HCT116 (cell line): ENCODE measurements around the gene CACNG1. TPM values are rescaled to one million over a fixed set of nuclear protein-coding genes. Genes with fewer than 3 reads are reported as not detected.

Experiments
- ATAC-seq: fragments of 200-7000 bp; cut with Tn5 transposase; 2 replicates; pipeline ENCODE4 v1.9.1; 2020; ENCODE audit warnings: mild to moderate bottlenecking, moderate library complexity
- BruUV-seq: library from RNA; stranded (reverse); fragments of 400-500 nt; replicated peaks from 2 replicates; lab custom pipeline; 2021; lab: Mats Ljungman, UMichigan
- CTCF ChIA-PET: fragments of 300-600 bp; sonication (Branson Sonifier 250); formaldehyde crosslinking; loops from one replicate; lab custom pipeline; 2021; ENCODE audit warnings: antibody characterized with exemption; lab: Charles Lee
- POLR2A ChIA-PET: fragments of 300-600, 350-600 bp; sonication (Branson Sonifier 250); formaldehyde crosslinking; loops from one replicate; lab custom pipeline; 2021; ENCODE audit warnings: antibody characterized with exemption; lab: Charles Lee
- RAD21 ChIA-PET, 2 experiments: fragments of 300-600 bp; sonication (Branson Sonifier 250); formaldehyde crosslinking; loops; one replicate each; lab custom pipeline; 2023; ENCODE audit warnings: low total read pairs in 2 of 2; ENCODE audit not compliant: uncharacterized antibody in 2 of 2, unreplicated experiment in 2 of 2, low non-redundant PET in 1 of 2; lab: Charles Lee
- DNase-seq: peaks from one replicate; pipeline ENCODE4 v3.0.0-alpha.2; 2010; ENCODE audit warnings: low read depth, low spot score
- H2AFZ ChIP-seq: fragments of 200-600 bp; shearing (Covaris generic), sonication (generic); 2 replicates; pipeline ENCODE4 v1.6.1; 2017; ENCODE audit warnings: low read depth, mixed run types, mixed read lengths, antibody characterized with exemption, low read length; ENCODE audit not compliant: poor library complexity, severe bottlenecking
- H3K27ac ChIP-seq: 2 replicates; pipeline ENCODE4 v1.5.1; 2012; ENCODE audit warnings: low read depth, low read length
- H3K27me3 ChIP-seq: fragments of 200-600 bp; sonication (generic); 2 replicates; pipeline ENCODE4 v1.6.1; 2016; ENCODE audit warnings: mixed run types, low read length, mixed read lengths; ENCODE audit not compliant: insufficient read depth
- H3K36me3 ChIP-seq, 2 experiments: fragments of 200-500 bp in 1 of 2; fragments of 200-600 bp in 1 of 2; sonication (Bioruptor generic) in 1 of 2; sonication (generic) in 1 of 2; 2 replicates each; pipeline versions ENCODE4 v1.5.1 to v1.6.1; 2014 to 2016; ENCODE audit warnings: low read length in 2 of 2, inconsistent platforms in 1 of 2, mixed read lengths in 1 of 2, mixed run types in 1 of 2; ENCODE audit not compliant: insufficient read depth in 2 of 2, control insufficient read depth in 1 of 2
- H3K4me1 ChIP-seq, 2 experiments: fragments of 200-600 bp in 1 of 2; sonication (generic) in 1 of 2; 2 replicates each; pipeline versions ENCODE4 v1.5.1 to v1.6.1; 2012 to 2017; ENCODE audit warnings: low read length in 2 of 2, inconsistent platforms in 1 of 2, mild to moderate bottlenecking in 1 of 2, mixed read lengths in 1 of 2, mixed run types in 1 of 2, moderate library complexity in 1 of 2; ENCODE audit not compliant: insufficient read depth in 2 of 2, control insufficient read depth in 1 of 2
- H3K4me2 ChIP-seq: fragments of 200-600 bp; sonication (generic); 2 replicates; pipeline ENCODE4 v1.6.1; 2017; ENCODE audit warnings: mixed run types, low read length, mixed read lengths
- H3K4me3 ChIP-seq, 2 experiments: fragments of 200-600 bp in 1 of 2; sonication (generic) in 1 of 2; replicated peaks in 1 of 2; 2 replicates each; pipeline ENCODE4 v1.5.1; 2011 to 2016; ENCODE audit warnings: low read length in 2 of 2, control low read depth in 1 of 2, low read depth in 1 of 2, mild to moderate bottlenecking in 1 of 2, mixed read lengths in 1 of 2, mixed run types in 1 of 2
- H3K79me2 ChIP-seq: fragments of 200-600 bp; sonication (generic); 2 replicates; pipeline ENCODE4 v1.6.1; 2017; ENCODE audit warnings: mild to moderate bottlenecking, mixed run types, low read length, moderate library complexity, mixed read lengths; ENCODE audit not compliant: insufficient read depth
- H3K9ac ChIP-seq: fragments of 200-600 bp; sonication (generic); 2 replicates; pipeline ENCODE4 v1.6.1; 2016; ENCODE audit warnings: low read length, mixed read lengths
- H3K9me2 ChIP-seq: fragments of 200-600 bp; sonication (generic), shearing (Covaris generic); 2 replicates; pipeline ENCODE4 v1.6.1; 2017; ENCODE audit warnings: mixed run types, mild to moderate bottlenecking, moderate library complexity; ENCODE audit not compliant: insufficient read depth
- H3K9me3 ChIP-seq, 2 experiments: fragments of 200-500 bp in 1 of 2; fragments of 200-600 bp in 1 of 2; sonication (Bioruptor generic) in 1 of 2; sonication (generic) in 1 of 2; 2 replicates each; pipeline ENCODE4 v1.6.1; 2014 to 2017; ENCODE audit warnings: low read length in 2 of 2, mixed read lengths in 2 of 2, inconsistent platforms in 1 of 2, low read depth in 1 of 2, mild to moderate bottlenecking in 1 of 2, mixed run types in 1 of 2, moderate library complexity in 1 of 2; ENCODE audit not compliant: control insufficient read depth in 1 of 2, insufficient read depth in 1 of 2
- H4K20me1 ChIP-seq: fragments of 200-600 bp; sonication (generic), shearing (Covaris generic); 2 replicates; pipeline ENCODE4 v1.6.1; 2017; ENCODE audit warnings: mixed run types, mild to moderate bottlenecking, moderate library complexity; ENCODE audit not compliant: insufficient read depth
- CBX3 ChIP-seq: IDR thresholded peaks from 2 replicates; pipeline ENCODE4 v1.6.1; 2012; ENCODE audit warnings: low read depth
- CEBPB ChIP-seq: IDR thresholded peaks from 2 replicates; pipeline ENCODE4 v1.6.1; 2012; ENCODE audit warnings: low read depth
- EGR1 ChIP-seq: IDR thresholded peaks from 2 replicates; pipeline ENCODE4 v1.6.1; 2012; ENCODE audit warnings: low read depth
- ELF1 ChIP-seq: IDR thresholded peaks from 2 replicates; pipeline ENCODE4 v1.6.1; 2012; ENCODE audit warnings: low read depth, borderline replicate concordance
- EZH2 ChIP-seq: fragments of 200-600 bp; sonication (generic); IDR thresholded peaks from 2 replicates; pipeline ENCODE4 v1.6.1; 2017; ENCODE audit warnings: antibody characterized with exemption, mixed run types
- EZH2phosphoT487 ChIP-seq: fragments of 200-600 bp; IDR thresholded peaks from 2 replicates; pipeline ENCODE4 v1.6.1; 2018; ENCODE audit warnings: antibody characterized with exemption, borderline replicate concordance
- FOSL1 ChIP-seq: IDR thresholded peaks from 2 replicates; pipeline ENCODE4 v1.6.1; 2012; ENCODE audit warnings: low read depth
- JUND ChIP-seq: IDR thresholded peaks from 2 replicates; pipeline ENCODE4 v1.6.1; 2012
- POLR2AphosphoS5 ChIP-seq: IDR thresholded peaks from 2 replicates; pipeline ENCODE4 v1.6.1; 2011; ENCODE audit warnings: mild to moderate bottlenecking, low read depth, low read length, moderate library complexity
- RAD21 ChIP-seq: IDR thresholded peaks from 2 replicates; pipeline ENCODE4 v1.6.1; 2012; ENCODE audit warnings: low read depth, mild to moderate bottlenecking
- SP1 ChIP-seq: IDR thresholded peaks from 2 replicates; pipeline ENCODE4 v1.6.1; 2012; ENCODE audit warnings: low read depth
- SRF ChIP-seq: IDR thresholded peaks from 2 replicates; pipeline ENCODE4 v1.6.1; 2012; ENCODE audit warnings: low read depth
- TCF7L2 ChIP-seq: IDR thresholded peaks from 2 replicates; pipeline ENCODE4 v1.7.0; 2011; ENCODE audit warnings: borderline replicate concordance, inconsistent platforms; ENCODE audit not compliant: insufficient read depth, insufficient read length; ENCODE audit errors: extremely low read depth
- YY1 ChIP-seq: IDR thresholded peaks from 2 replicates; pipeline ENCODE4 v1.6.1; 2011; ENCODE audit warnings: low read length, low read depth, moderate library complexity, mild to moderate bottlenecking; ENCODE audit not compliant: insufficient replicate concordance; ENCODE audit errors: extremely low read depth
- ZNF274 ChIP-seq: fragments of 200-500 bp; sonication (Bioruptor generic); IDR thresholded peaks from 2 replicates; pipeline ENCODE4 v1.6.1; 2014; ENCODE audit warnings: mild to moderate bottlenecking, low read depth, low read length, inconsistent platforms
- intact Hi-C: fragments of 100-400 bp; cut with micrococcal nuclease; formaldehyde crosslinking; loops from 2 replicates; pipeline ENCODE4 v1.10.0; 2022
- total RNA-seq: library from RNA; stranded (reverse); gene quantifications from one replicate; pipeline ENCODE4 v1.2.1, GENCODE V29; 2021; ENCODE audit not compliant: unreplicated experiment
- TF ChIP-seq, protein P1 (sequence below): IDR thresholded peaks from 2 replicates; pipeline ENCODE4 v1.6.1; 2012
- TF ChIP-seq, protein P2 (sequence below): IDR thresholded peaks from 2 replicates; pipeline ENCODE4 v1.6.1; 2012; ENCODE audit warnings: low read depth
- TF ChIP-seq, protein P3 (sequence below): IDR thresholded peaks from 2 replicates; pipeline ENCODE4 v1.6.1; 2011; ENCODE audit warnings: mild to moderate bottlenecking, low read length, moderate library complexity; ENCODE audit not compliant: insufficient replicate concordance; ENCODE audit errors: extremely low read depth

Gene CACNG1
- total RNA-seq, 1 experiment from 2014 or later = not detected

DNA sequence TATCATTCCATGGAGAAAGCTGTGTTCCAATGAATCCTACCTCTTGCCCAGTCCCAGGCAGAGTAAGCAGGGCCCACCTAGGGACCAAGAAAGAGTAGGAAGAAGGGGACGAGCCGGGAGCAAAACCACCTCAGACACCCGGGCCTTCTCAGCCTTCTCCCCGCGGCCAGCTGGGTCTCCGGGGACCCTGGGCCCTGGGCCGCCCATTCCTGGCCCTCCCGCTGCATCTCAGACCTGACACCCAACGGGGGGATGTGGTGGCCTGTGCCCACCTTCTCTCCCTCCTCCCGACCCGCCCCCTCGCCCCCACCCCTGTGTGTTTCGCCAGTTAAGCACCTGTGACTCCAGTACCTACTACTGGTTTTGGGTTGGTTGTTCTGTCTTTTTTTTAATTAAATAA is 11.4 kb upstream of the CACNG1 start:
- no peak overlapping the region for H2AFZ ChIP-seq
- CTCF ChIA-PET = no interaction called here
- H3K4me2 ChIP-seq = no peak overlapping the region
- H3K4me3 ChIP-seq = no peak overlapping the region
- H3K79me2 ChIP-seq = no peaks in the 10 kb centered on the region
- TF ChIP-seq SP1 = no peak
- TF ChIP-seq CBX3 = no peak
- TF ChIP-seq, protein P1, sequence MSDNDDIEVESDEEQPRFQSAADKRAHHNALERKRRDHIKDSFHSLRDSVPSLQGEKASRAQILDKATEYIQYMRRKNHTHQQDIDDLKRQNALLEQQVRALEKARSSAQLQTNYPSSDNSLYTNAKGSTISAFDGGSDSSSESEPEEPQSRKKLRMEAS = no peak
- no peak for TF ChIP-seq YY1
- BruUV-seq = no TSS peak
- H3K9me3 ChIP-seq = no peaks in the 10 kb centered on the region
- RAD21 ChIA-PET = no interaction called here
- no peak overlapping the region for H3K9ac ChIP-seq
- H3K27ac ChIP-seq = no peak overlapping the region
- no peaks in the 10 kb centered on the region for H3K27me3 ChIP-seq
- no peaks in the 10 kb centered on the region for H4K20me1 ChIP-seq
- POLR2A ChIA-PET = no interaction called here
- H3K9me2 ChIP-seq = no peaks in the 10 kb centered on the region
- ATAC-seq (no peak), DNase-seq (no peak)
- H3K36me3 ChIP-seq = no peaks in the 10 kb centered on the region
- intact Hi-C loops = no loop called here
- no peaks in the 10 kb centered on the region for H3K4me1 ChIP-seq

DNA sequence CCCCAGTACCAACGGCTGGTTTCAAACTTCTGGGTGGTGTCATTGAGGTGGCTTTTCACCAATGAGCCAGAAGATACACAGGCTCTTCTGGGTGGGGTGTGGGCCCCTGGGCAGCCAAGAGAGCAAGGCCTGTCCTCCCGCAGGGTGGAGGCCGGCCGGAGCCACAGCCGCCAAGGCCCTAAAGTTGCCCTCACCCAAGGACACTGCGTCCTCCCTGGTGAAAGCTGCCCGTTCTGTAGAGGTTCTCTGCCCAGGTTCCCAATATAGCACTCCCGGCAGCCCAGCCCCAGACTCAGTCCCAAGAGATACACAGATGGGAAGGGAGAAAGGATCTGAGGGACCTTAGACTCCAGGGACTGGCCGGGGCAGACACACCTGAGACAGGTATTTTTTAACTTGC is 10.7 kb upstream of the CACNG1 start:
- Histone ChIP-seq H3K36me3 (no peaks in the 10 kb centered on the region), H3K9me3 (no peaks in the 10 kb centered on the region), H3K27ac (no peak overlapping the region), H4K20me1 (no peaks in the 10 kb centered on the region), H3K27me3 (no peaks in the 10 kb centered on the region), H3K9ac (no peak overlapping the region), H3K4me2 (no peak overlapping the region), H3K4me1 (no peaks in the 10 kb centered on the region), H3K4me3 (no peak overlapping the region), H3K79me2 (no peaks in the 10 kb centered on the region), H3K9me2 (no peaks in the 10 kb centered on the region), H2AFZ (no peak overlapping the region)
- CTCF ChIA-PET = no interaction called here
- POLR2A ChIA-PET = no interaction called here
- no TSS peak for BruUV-seq
- ATAC-seq (no peak), DNase-seq (no peak)
- no peak for TF ChIP-seq FOSL1
- TF ChIP-seq EGR1 = no peak
- TF ChIP-seq EZH2 = no peak
- TF ChIP-seq CEBPB = no peak
- TF ChIP-seq ELF1 = no peak
- TF ChIP-seq, protein P2, sequence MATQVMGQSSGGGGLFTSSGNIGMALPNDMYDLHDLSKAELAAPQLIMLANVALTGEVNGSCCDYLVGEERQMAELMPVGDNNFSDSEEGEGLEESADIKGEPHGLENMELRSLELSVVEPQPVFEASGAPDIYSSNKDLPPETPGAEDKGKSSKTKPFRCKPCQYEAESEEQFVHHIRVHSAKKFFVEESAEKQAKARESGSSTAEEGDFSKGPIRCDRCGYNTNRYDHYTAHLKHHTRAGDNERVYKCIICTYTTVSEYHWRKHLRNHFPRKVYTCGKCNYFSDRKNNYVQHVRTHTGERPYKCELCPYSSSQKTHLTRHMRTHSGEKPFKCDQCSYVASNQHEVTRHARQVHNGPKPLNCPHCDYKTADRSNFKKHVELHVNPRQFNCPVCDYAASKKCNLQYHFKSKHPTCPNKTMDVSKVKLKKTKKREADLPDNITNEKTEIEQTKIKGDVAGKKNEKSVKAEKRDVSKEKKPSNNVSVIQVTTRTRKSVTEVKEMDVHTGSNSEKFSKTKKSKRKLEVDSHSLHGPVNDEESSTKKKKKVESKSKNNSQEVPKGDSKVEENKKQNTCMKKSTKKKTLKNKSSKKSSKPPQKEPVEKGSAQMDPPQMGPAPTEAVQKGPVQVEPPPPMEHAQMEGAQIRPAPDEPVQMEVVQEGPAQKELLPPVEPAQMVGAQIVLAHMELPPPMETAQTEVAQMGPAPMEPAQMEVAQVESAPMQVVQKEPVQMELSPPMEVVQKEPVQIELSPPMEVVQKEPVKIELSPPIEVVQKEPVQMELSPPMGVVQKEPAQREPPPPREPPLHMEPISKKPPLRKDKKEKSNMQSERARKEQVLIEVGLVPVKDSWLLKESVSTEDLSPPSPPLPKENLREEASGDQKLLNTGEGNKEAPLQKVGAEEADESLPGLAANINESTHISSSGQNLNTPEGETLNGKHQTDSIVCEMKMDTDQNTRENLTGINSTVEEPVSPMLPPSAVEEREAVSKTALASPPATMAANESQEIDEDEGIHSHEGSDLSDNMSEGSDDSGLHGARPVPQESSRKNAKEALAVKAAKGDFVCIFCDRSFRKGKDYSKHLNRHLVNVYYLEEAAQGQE = no peak
- no peak for TF ChIP-seq EZH2phosphoT487
- TF ChIP-seq CBX3 = no peak
- no peak for TF ChIP-seq POLR2AphosphoS5
- TF ChIP-seq RAD21 = no peak
- TF ChIP-seq SRF = no peak
- TF ChIP-seq TCF7L2 = no peak
- TF ChIP-seq, protein P3, sequence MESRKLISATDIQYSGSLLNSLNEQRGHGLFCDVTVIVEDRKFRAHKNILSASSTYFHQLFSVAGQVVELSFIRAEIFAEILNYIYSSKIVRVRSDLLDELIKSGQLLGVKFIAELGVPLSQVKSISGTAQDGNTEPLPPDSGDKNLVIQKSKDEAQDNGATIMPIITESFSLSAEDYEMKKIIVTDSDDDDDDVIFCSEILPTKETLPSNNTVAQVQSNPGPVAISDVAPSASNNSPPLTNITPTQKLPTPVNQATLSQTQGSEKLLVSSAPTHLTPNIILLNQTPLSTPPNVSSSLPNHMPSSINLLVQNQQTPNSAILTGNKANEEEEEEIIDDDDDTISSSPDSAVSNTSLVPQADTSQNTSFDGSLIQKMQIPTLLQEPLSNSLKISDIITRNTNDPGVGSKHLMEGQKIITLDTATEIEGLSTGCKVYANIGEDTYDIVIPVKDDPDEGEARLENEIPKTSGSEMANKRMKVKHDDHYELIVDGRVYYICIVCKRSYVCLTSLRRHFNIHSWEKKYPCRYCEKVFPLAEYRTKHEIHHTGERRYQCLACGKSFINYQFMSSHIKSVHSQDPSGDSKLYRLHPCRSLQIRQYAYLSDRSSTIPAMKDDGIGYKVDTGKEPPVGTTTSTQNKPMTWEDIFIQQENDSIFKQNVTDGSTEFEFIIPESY = no peak
- TF ChIP-seq JUND = no peak
- TF ChIP-seq ZNF274 = no peak
- intact Hi-C loops = no loop called here
- RAD21 ChIA-PET = no interaction called here
